Brain microvascular endothelial cell (primary cell): ENCODE data around the gene GATA3.

Experiments used
- DNase-seq: peaks from one replicate; pipeline ENCODE4 v3.0.0-alpha.2; 2020
- H3K27ac ChIP-seq: fragments of 250-450 bp; sonication (Bioruptor Pico); 2 replicates; pipeline ENCODE4 v1.5.1; 2020; ENCODE audit warnings: mild to moderate bottlenecking, moderate library complexity
- H3K27me3 ChIP-seq: fragments of 250-450 bp; sonication (Bioruptor Pico); replicated peaks from 2 replicates; pipeline ENCODE4 v1.5.1; 2020; ENCODE audit warnings: mild to moderate bottlenecking
- H3K36me3 ChIP-seq: fragments of 250-450 bp; sonication (Bioruptor Pico); replicated peaks from 2 replicates; pipeline ENCODE4 v1.5.1; 2020; ENCODE audit warnings: mild to moderate bottlenecking
- H3K4me3 ChIP-seq: 2 replicates; pipeline ENCODE4 v1.5.1; 2011; ENCODE audit warnings: low read depth, mild to moderate bottlenecking, control low read depth, low read length, moderate library complexity
- in situ Hi-C: cut with HindIII; loops from 2 replicates; pipeline ENCODE4 v1.10.0; 2017; ENCODE audit warnings: low sequenced_read_pairs, low pct_ligation_motif_present
- TF ChIP-seq, protein P1 (sequence below): IDR thresholded peaks from 2 replicates; pipeline ENCODE4 v1.5.1; 2011; ENCODE audit warnings: low read depth, mild to moderate bottlenecking, moderate library complexity, low read length, control low read depth, inconsistent platforms; ENCODE audit errors: missing control alignments

Gene GATA3

GRCh38 chr10:8060010-8060703 lies 5.7 kb downstream of the GATA3 start:
- DNase-seq = no peak
- Histone ChIP-seq H3K27me3 (peaks cover 73% of the 10 kb centered on the region), H3K4me3 (no peak overlapping the region), H3K27ac (no peak overlapping the region), H3K36me3 (no peaks in the 10 kb centered on the region)
- TF ChIP-seq, protein P1, sequence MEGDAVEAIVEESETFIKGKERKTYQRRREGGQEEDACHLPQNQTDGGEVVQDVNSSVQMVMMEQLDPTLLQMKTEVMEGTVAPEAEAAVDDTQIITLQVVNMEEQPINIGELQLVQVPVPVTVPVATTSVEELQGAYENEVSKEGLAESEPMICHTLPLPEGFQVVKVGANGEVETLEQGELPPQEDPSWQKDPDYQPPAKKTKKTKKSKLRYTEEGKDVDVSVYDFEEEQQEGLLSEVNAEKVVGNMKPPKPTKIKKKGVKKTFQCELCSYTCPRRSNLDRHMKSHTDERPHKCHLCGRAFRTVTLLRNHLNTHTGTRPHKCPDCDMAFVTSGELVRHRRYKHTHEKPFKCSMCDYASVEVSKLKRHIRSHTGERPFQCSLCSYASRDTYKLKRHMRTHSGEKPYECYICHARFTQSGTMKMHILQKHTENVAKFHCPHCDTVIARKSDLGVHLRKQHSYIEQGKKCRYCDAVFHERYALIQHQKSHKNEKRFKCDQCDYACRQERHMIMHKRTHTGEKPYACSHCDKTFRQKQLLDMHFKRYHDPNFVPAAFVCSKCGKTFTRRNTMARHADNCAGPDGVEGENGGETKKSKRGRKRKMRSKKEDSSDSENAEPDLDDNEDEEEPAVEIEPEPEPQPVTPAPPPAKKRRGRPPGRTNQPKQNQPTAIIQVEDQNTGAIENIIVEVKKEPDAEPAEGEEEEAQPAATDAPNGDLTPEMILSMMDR = no peak
- in situ Hi-C loops = no loop called here

DNA sequence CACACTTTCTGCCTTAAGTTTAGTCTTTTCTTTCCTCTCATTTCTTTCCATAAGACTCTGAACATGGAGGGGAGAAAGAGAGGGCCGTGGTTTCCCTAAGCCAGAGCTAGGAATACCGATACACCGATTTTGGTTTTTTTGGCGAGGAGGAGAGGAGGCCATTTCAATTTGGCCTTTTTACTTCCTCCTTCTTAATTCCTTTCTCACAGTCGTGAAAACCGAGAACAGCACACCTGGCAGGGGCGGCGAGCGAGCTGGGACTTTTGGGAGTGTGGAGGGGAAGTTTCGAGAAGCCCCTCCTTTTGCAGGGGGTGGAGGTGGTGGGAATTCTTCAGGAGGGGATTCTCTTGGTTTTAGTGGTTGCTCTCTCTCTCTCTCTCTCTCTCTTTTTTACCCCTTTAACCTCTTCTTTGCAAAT lies 6.2 kb downstream of the GATA3 start:
- Histone ChIP-seq H3K27me3 (peaks cover 67% of the 10 kb centered on the region), H3K36me3 (no peaks in the 10 kb centered on the region), H3K4me3 (no peak overlapping the region), H3K27ac (no peak overlapping the region)
- TF ChIP-seq, protein P1 = no peak
- DNase-seq = no peak
- in situ Hi-C loops = no loop called here

DNA sequence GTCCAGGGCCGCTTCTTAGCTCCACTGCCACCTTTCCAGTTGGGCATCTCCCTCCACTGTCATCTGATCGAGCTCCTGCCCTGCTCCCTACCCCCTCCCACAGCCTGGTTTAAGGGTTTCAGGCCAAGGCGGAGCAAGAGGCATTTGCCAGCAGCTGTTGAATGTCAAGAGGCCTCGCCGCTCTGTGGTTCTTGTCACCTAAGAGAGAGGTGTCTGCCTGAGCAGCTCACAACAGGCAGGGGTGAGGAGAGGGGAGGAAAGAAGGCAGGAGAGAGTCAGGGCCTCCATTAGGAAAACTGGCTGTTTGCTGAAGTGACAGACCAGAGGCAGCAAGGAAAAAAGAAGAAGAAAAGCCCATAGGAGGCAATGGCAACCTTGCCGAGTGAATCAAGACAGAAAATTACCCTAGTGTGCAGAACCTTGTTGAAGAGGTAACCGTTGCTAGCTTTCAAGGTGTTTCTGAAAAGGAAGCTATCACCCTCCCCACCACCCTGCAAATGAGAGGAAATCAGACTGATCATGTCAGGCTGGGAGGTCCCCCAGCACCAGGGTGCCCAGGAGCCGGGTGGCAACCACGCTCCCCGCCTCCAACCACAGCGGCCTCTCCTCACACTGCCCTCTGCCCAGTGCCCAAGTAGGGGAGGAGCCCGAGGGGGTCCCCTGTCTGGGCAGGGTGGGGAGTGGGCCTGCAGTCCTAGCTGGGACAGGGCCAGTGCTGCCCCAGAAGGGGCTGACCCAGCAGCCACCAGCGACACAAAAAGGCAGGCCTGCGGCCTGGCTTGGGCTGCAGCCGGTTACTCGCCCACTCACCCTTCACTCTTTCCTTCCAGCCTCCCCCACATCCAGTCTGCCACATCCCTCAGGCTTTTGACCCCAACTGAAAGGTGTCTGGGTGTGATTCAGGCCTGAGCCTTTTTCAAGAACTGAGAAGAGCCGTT lies 7.1 kb downstream of the GATA3 start:
- in situ Hi-C loops = no loop called here
- TF ChIP-seq, protein P1 = no peak
- H3K4me3 ChIP-seq = no peak overlapping the region
- peaks cover 61% of the 10 kb centered on the region for H3K27me3 ChIP-seq
- no peak for DNase-seq
- H3K36me3 ChIP-seq = no peaks in the 10 kb centered on the region
- no peak overlapping the region for H3K27ac ChIP-seq

- no peak overlapping the region for H3K4me3 ChIP-seq
- no peak for DNase-seq
- in situ Hi-C loops = no loop called here
- TF ChIP-seq, protein P1 = no peak
- peaks cover 44% of the 10 kb centered on the region for H3K27me3 ChIP-seq
- H3K36me3 ChIP-seq = no peaks in the 10 kb centered on the region
- no peak overlapping the region for H3K27ac ChIP-seq
Observed at GRCh38 chr10:8063128-8063908, 8.8 kb downstream of the GATA3 start.

- Histone ChIP-seq H3K4me3 (no peak overlapping the region), H3K27me3 (peaks cover 38% of the 10 kb centered on the region), H3K27ac (no peak overlapping the region), H3K36me3 (no peaks in the 10 kb centered on the region)
- in situ Hi-C loops = no loop called here
- TF ChIP-seq, protein P1 = no peak
- no peak for DNase-seq
Observed at GRCh38 chr10:8063935-8064334, 9.4 kb downstream of the GATA3 start.
